Measurements from ENCODE around the gene RAB5B.

The RAB5B gene

GRCh38 chr12:55934773-55935172 lies 39.1 kb upstream of the RAB5B start:
- Histone ChIP-seq H3K27ac (ENCODE audit: low read depth, low read length) (no peak overlapping the region), H3K4me3 (ENCODE audit: insufficient read depth, low read length, poor library complexity, severe bottlenecking) (no peak overlapping the region), H3K79me2 (ENCODE audit: insufficient read depth, low read length) (peaks cover 9% of the 10 kb centered on the region; the same call in 1 of the 2 replicates), H3K9ac (ENCODE audit: low read length) (no peak overlapping the region), H3K4me2 (ENCODE audit: low read depth, low read length, poor library complexity, severe bottlenecking) (no peak overlapping the region), H3K9me3 (ENCODE audit: insufficient read depth, low read length) (no peaks in the 10 kb centered on the region), H3K36me3 (ENCODE audit: low read length) (no peaks in the 10 kb centered on the region), H3F3A (ENCODE audit: insufficient read depth) (peaks cover 23% of the 10 kb centered on the region), H2AFZ (ENCODE audit: low read depth, low read length, severe bottlenecking) (no peak overlapping the region), H3K9me2 (replicated peaks; ENCODE audit: insufficient read depth, low read length) (no peaks in the 10 kb centered on the region), H4K20me1 (ENCODE audit: low read depth, low read length) (no peaks in the 10 kb centered on the region), H3K27me3 (ENCODE audit: low read length) (no peaks in the 10 kb centered on the region)
- no peak for TF ChIP-seq CTCF (IDR thresholded peaks at IDR 0.05; ENCODE audit: insufficient read depth, low read length, poor library complexity, severe bottlenecking)
- TF ChIP-seq EZH2phosphoT487 (conservative IDR thresholded peaks at IDR 0.05; ENCODE audit: low read length) = no peak

DNA sequence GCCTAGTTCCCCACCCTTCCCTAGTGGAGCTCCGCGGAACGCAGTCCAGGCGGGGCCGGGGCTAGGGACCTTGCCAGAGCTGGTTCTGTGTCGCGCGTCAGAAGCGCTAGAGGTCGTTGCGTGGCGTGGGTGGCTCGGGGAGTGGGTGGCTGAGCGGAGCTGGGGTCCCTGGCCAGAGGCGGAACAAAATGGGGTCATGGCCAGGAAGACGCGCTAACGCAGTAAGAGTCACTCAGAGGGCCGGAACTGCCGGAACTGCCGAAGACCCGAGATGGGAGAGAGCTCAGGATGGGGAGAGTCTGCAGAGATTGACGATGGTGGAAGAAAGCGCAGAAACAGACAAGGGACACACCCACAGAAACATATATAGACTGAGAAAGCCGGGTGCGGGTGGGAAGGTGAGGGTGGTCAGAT lies 38.1 kb upstream of the RAB5B start:
- no peak overlapping the region for H3K4me2 ChIP-seq (ENCODE audit: low read depth, low read length, poor library complexity, severe bottlenecking)
- no peak overlapping the region for H2AFZ ChIP-seq (ENCODE audit: low read depth, low read length, severe bottlenecking)
- peaks cover 9% of the 10 kb centered on the region; the same call in 1 of the 2 replicates for H3K79me2 ChIP-seq (ENCODE audit: insufficient read depth, low read length)
- H3K9me3 ChIP-seq (ENCODE audit: insufficient read depth, low read length) = no peaks in the 10 kb centered on the region
- H3K9me2 ChIP-seq (replicated peaks; ENCODE audit: insufficient read depth, low read length) = no peaks in the 10 kb centered on the region
- H3K9ac ChIP-seq (ENCODE audit: low read length) = no peak overlapping the region
- H3K27me3 ChIP-seq (ENCODE audit: low read length) = no peaks in the 10 kb centered on the region
- H3K4me3 ChIP-seq (ENCODE audit: insufficient read depth, low read length, poor library complexity, severe bottlenecking) = no peak overlapping the region
- H3F3A ChIP-seq (ENCODE audit: insufficient read depth) = peaks cover 13% of the 10 kb centered on the region
- no peak overlapping the region for H3K27ac ChIP-seq (ENCODE audit: low read depth, low read length)
- no peaks in the 10 kb centered on the region for H4K20me1 ChIP-seq (ENCODE audit: low read depth, low read length)
- TF ChIP-seq EZH2phosphoT487 (conservative IDR thresholded peaks at IDR 0.05; ENCODE audit: low read length) (no peak), CTCF (IDR thresholded peaks at IDR 0.05; ENCODE audit: insufficient read depth, low read length, poor library complexity, severe bottlenecking) (no peak)
- H3K36me3 ChIP-seq (ENCODE audit: low read length) = 0 out of 2 replicates have a peak, but pooled peaks cover 2% of the 10 kb centered on the region

- H2AFZ ChIP-seq (ENCODE audit: low read depth, low read length, severe bottlenecking) = no peak overlapping the region
- H4K20me1 ChIP-seq (ENCODE audit: low read depth, low read length) = no peaks in the 10 kb centered on the region
- H3K9ac ChIP-seq (ENCODE audit: low read length) = no peak overlapping the region
- no peak overlapping the region for H3K27ac ChIP-seq (ENCODE audit: low read depth, low read length)
- TF ChIP-seq CTCF (IDR thresholded peaks at IDR 0.05; ENCODE audit: insufficient read depth, low read length, poor library complexity, severe bottlenecking) = no peak
- 0 out of 2 replicates have a peak, but pooled peaks cover 4% of the 10 kb centered on the region for H3F3A ChIP-seq (ENCODE audit: insufficient read depth)
- no peaks in the 10 kb centered on the region for H3K9me2 ChIP-seq (replicated peaks; ENCODE audit: insufficient read depth, low read length)
- H3K79me2 ChIP-seq (ENCODE audit: insufficient read depth, low read length) = 0 out of 2 replicates have a peak, but pooled peaks cover 2% of the 10 kb centered on the region
- no peak overlapping the region for H3K4me2 ChIP-seq (ENCODE audit: low read depth, low read length, poor library complexity, severe bottlenecking)
- 0 out of 2 replicates have a peak, but pooled peaks cover 4% of the 10 kb centered on the region for H3K36me3 ChIP-seq (ENCODE audit: low read length)
- no peak overlapping the region for H3K4me3 ChIP-seq (ENCODE audit: insufficient read depth, low read length, poor library complexity, severe bottlenecking)
- H3K9me3 ChIP-seq (ENCODE audit: insufficient read depth, low read length) = no peaks in the 10 kb centered on the region
- no peaks in the 10 kb centered on the region for H3K27me3 ChIP-seq (ENCODE audit: low read length)
Measured at GRCh38 chr12:55937981-55938380, 35.9 kb upstream of the RAB5B start.
